ENCODE data around the gene EFTUD2. TPM values are rescaled to one million over a fixed set of nuclear protein-coding genes. Genes with fewer than 3 reads are reported as not detected.
A peak's percentile ranks its signal among the peaks of the same experiment; 100 is the strongest.
"Not testable (repeated sequence)": the region's sequence is repeated elsewhere in the genome, so short reads cannot be mapped to it uniquely, and the experiment has no call there.

EFTUD2 gene
- total RNA-seq, 4 donors from 2014 or later = 53.4 to 85.7 (median 59.8) TPM

GRCh38 chr17:44828919-44829522 lies 70.2 kb downstream of the EFTUD2 start:
- TF ChIP-seq POLR2A (IDR thresholded peaks at IDR 0.05) (no peak), CTCF (IDR thresholded peaks at IDR 0.05) (no peak)
- Histone ChIP-seq H3K27ac (peak overlapping the region; percentile 64 to 90 (median 81)), H3K36me3 (no peaks in the 10 kb centered on the region), H3K4me1 (peaks cover 6 to 22% (median 17%) of the 10 kb centered on the region in 3 donors), H3K4me3 (peak overlapping the region; percentile 37 to 70 (median 50)), H3K27me3 (peaks cover 5 to 94% (median 20%) of the 10 kb centered on the region in 4 donors), H3K9me3 (no peaks in the 10 kb centered on the region)
- DNase-seq = no peak
- 5 to 8% methylated on average over 18 to 21 of the region's 21 CpGs for WGBS, 2 donors
- intact Hi-C loops (cut with DNase I) = no loop called here

- no peaks in the 10 kb centered on the region for H3K9me3 ChIP-seq
- TF ChIP-seq CTCF (IDR thresholded peaks at IDR 0.05) = no peak
- no peak for TF ChIP-seq POLR2A (IDR thresholded peaks at IDR 0.05)
- intact Hi-C loops (cut with DNase I) = no loop called here
- no peaks in the 10 kb centered on the region for H3K36me3 ChIP-seq
- peak overlapping the region in 1 of 4 donors; percentile 62 for H3K4me3 ChIP-seq
- peaks cover 6 to 22% (median 17%) of the 10 kb centered on the region in 3 donors for H3K4me1 ChIP-seq
- whole genome bisulfite sequencing, 2 donors = 32 to 43% methylated on average over 1 of the region's 1 CpG
- peaks cover 5 to 92% (median 20%) of the 10 kb centered on the region in 4 donors for H3K27me3 ChIP-seq
- no peak overlapping the region for H3K27ac ChIP-seq
- no peak for DNase-seq
Observed at GRCh38 chr17:44827863-44828262, 71.4 kb downstream of the EFTUD2 start.

GRCh38 chr17:44826123-44826790 lies 73.0 kb downstream of the EFTUD2 start:
- DNase-seq = no peak
- Histone ChIP-seq H3K4me3 (no peak overlapping the region), H3K9me3 (no peaks in the 10 kb centered on the region), H3K27me3 (peaks cover 2 to 76% (median 20%) of the 10 kb centered on the region in 4 donors), H3K4me1 (peaks cover 6 to 26% (median 17%) of the 10 kb centered on the region in 3 donors), H3K27ac (no peak overlapping the region), H3K36me3 (no peaks in the 10 kb centered on the region)
- WGBS, 2 donors = 81% methylated on average over 11 to 13 of the region's 15 CpGs
- TF ChIP-seq POLR2A (IDR thresholded peaks at IDR 0.05) = no peak
- TF ChIP-seq CTCF (IDR thresholded peaks at IDR 0.05) = no peak
- intact Hi-C loops (cut with DNase I) = no loop called here

- H3K36me3 ChIP-seq; H3K9me3 ChIP-seq; DNase-seq; H3K4me3 ChIP-seq; intact Hi-C loops (cut with DNase I); H3K27ac ChIP-seq: not testable (repeated sequence)
- 89 to 94% methylated on average over 8 to 9 of the region's 9 CpGs for WGBS, 2 donors
- Histone ChIP-seq H3K4me1 (peaks cover 3 to 28% (median 13%) of the 10 kb centered on the region in 3 donors), H3K27me3 (peaks cover 0 to 66% (median 16%) of the 10 kb centered on the region in 4 donors)
Observed at GRCh38 chr17:44825236-44825635, 74.0 kb downstream of the EFTUD2 start.

GRCh38 chr17:44820631-44821212 lies 78.5 kb downstream of the EFTUD2 start:
- Histone ChIP-seq H3K4me1 (peaks cover 0 to 18% (median 0%) of the 10 kb centered on the region in 3 donors), H3K27ac (peak overlapping the region in 1 of 4 donors; percentile 59), H3K4me3 (no peak overlapping the region), H3K36me3 (no peaks in the 10 kb centered on the region), H3K9me3 (no peaks in the 10 kb centered on the region), H3K27me3 (peaks cover 0 to 42% (median 0%) of the 10 kb centered on the region in 4 donors)
- intact Hi-C loops (cut with DNase I) = no loop called here
- no peak for DNase-seq
- TF ChIP-seq POLR2A (IDR thresholded peaks at IDR 0.05) (no peak), CTCF (IDR thresholded peaks at IDR 0.05) (no peak)
- whole genome bisulfite sequencing, 2 donors = 20 to 23% methylated on average over 7 of the region's 7 CpGs

GRCh38 chr17:44818508-44818907 lies 80.7 kb downstream of the EFTUD2 start:
- H3K4me3 ChIP-seq; DNase-seq; H3K27ac ChIP-seq; H3K36me3 ChIP-seq; H3K9me3 ChIP-seq; intact Hi-C loops (cut with DNase I): not testable (repeated sequence)
- H3K4me1 ChIP-seq = peaks cover 0 to 18% (median 0%) of the 10 kb centered on the region in 3 donors
- H3K27me3 ChIP-seq = peaks cover 0 to 21% (median 0%) of the 10 kb centered on the region in 4 donors
- WGBS, 2 donors = 81 to 86% methylated on average over 6 of the region's 6 CpGs
